ENCODE measurements around the gene SSBP3. TPM values are rescaled to one million over a fixed set of nuclear protein-coding genes. Genes with fewer than 3 reads are reported as not detected.

SSBP3 gene
- total RNA-seq, 1 experiment from 2014 or later, result 37.5 TPM

DNA sequence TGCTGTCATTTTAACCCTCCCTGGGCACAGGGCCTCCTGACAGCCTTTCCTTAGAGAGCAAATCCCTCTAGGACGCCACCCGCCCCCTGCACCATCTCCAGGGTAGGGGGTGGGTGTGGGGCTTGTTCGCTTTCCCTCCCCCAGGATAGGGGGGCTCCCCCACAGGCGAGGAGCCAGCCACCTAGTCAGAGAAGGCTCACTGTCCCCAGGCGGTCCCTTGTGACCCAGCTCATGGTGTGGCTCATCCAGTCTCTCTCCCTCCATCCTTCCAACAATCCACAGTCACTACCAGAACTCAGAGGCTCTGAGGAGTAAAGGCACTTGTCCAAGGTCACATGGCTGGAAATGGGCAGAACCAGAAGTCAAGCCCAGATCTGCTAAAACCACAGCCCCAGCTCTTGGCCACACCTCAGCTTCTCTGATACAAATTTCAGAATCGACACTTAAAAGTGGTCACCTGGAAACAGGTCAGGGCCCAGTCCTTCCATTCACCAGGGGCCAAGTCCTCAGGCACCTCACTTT is 116.4 kb downstream of the SSBP3 start:
- Histone ChIP-seq H2AFZ (ENCODE audit: low read depth, low read length, poor library complexity, severe bottlenecking) (no peak overlapping the region), H4K20me1 (ENCODE audit: insufficient read depth) (no peaks in the 10 kb centered on the region), H3K27me3 (ENCODE audit: insufficient read depth, low read length) (no peaks in the 10 kb centered on the region), H3K79me2 (ENCODE audit: insufficient read depth, low read length) (no peaks in the 10 kb centered on the region), H3K4me2 (ENCODE audit: low read length) (no peak overlapping the region), H3K9me3 (ENCODE audit: control insufficient read depth in 1 of 2, insufficient read depth in 1 of 2, low read depth in 1 of 2, low read length in 2 of 2) (no peaks in the 10 kb centered on the region), H3K4me1 (ENCODE audit: control insufficient read depth in 1 of 2, insufficient read depth in 2 of 2, low read length in 2 of 2) (peaks cover 5 to 11% of the 10 kb centered on the region in 2 experiments; a peak in 3 of 4 replicates), H3K4me3 (replicated peaks in 1 of 2; ENCODE audit: low read depth in 1 of 2, low read length in 2 of 2) (no peak overlapping the region), H3K9me2 (ENCODE audit: insufficient read depth) (no peaks in the 10 kb centered on the region), H3K9ac (ENCODE audit: low read length) (no peak overlapping the region), H3K27ac (ENCODE audit: low read depth, low read length) (no peak overlapping the region), H3K36me3 (ENCODE audit: control insufficient read depth in 1 of 2, insufficient read depth in 2 of 2, low read length in 2 of 2) (no peaks in the 10 kb centered on the region)
- ChIA-PET RAD21 (ENCODE audit: low non-redundant PET in 1 of 2, low total read pairs in 2 of 2, uncharacterized antibody in 2 of 2, unreplicated experiment in 2 of 2) (no interaction called here), POLR2A (no interaction called here), CTCF (no interaction called here)
- ATAC-seq (no peak), DNase-seq (ENCODE audit: low read depth, low spot score) (no peak)
- no TSS peak for BruUV-seq (replicated peaks)
- TF ChIP-seq JUND (IDR thresholded peaks at IDR 0.05) (no peak), SRF (IDR thresholded peaks at IDR 0.05; ENCODE audit: low read depth) (no peak), CBX3 (IDR thresholded peaks at IDR 0.05; ENCODE audit: low read depth) (no peak), CTCF (IDR thresholded peaks at IDR 0.05 in 2 of 3, conservative IDR thresholded peaks at IDR 0.05 in 1 of 3; ENCODE audit: borderline replicate concordance in 1 of 3, insufficient read depth in 1 of 3, low read depth in 2 of 3, low read length in 2 of 3) (no peak), POLR2AphosphoS5 (IDR thresholded peaks at IDR 0.05; ENCODE audit: low read depth, low read length) (no peak), EGR1 (IDR thresholded peaks at IDR 0.05; ENCODE audit: low read depth) (no peak), ZNF274 (IDR thresholded peaks at IDR 0.05; ENCODE audit: low read depth, low read length) (no peak), YY1 (IDR thresholded peaks at IDR 0.05; ENCODE audit: extremely low read depth, insufficient replicate concordance, low read depth, low read length) (no peak), EZH2 (IDR thresholded peaks at IDR 0.05) (no peak), ATF3 (IDR thresholded peaks at IDR 0.05) (no peak), ZFX (IDR thresholded peaks at IDR 0.05) (no peak), EZH2phosphoT487 (IDR thresholded peaks at IDR 0.05; ENCODE audit: borderline replicate concordance) (no peak), FOSL1 (IDR thresholded peaks at IDR 0.05; ENCODE audit: low read depth) (no peak), ELF1 (IDR thresholded peaks at IDR 0.05; ENCODE audit: borderline replicate concordance, low read depth) (no peak)
- intact Hi-C loops (cut with micrococcal nuclease), result no loop called here
